Tibial nerve (tissue), 4 donors: Measurements from ENCODE around the gene KLC3. TPM values are rescaled to one million over a fixed set of nuclear protein-coding genes. Genes with fewer than 3 reads are reported as not detected.

Source experiments
- DNase-seq, 2 donors: peaks; one replicate each; pipeline ENCODE4 v3.0.0-alpha.2; 2019; ENCODE audit warnings: low spot score in 2 of 2
- H3K27ac ChIP-seq, 4 donors: fragments of 200-600 bp; sonication (generic) in 3 of 4; one replicate each; pipeline ENCODE4 v1.5.1; 2017 to 2019; ENCODE audit warnings: mild to moderate bottlenecking in 1 of 4
- H3K27me3 ChIP-seq, 2 donors: fragments of 200-600 bp; sonication (generic) in 1 of 2; one replicate each; pipeline versions ENCODE4 v1.5.1 to v1.6.0; 2017 to 2019
- H3K36me3 ChIP-seq, 3 donors: fragments of 200-600 bp; sonication (generic); one replicate each; pipeline ENCODE4 v1.5.1; 2018 to 2019
- H3K4me1 ChIP-seq, 4 donors: fragments of 200-600 bp; sonication (generic) in 3 of 4; one replicate each; pipeline ENCODE4 v1.5.1; 2017 to 2019
- H3K4me3 ChIP-seq, 4 donors: fragments of 200-600 bp; sonication (generic) in 3 of 4; one replicate each; pipeline ENCODE4 v1.5.1; 2017 to 2019; ENCODE audit warnings: mild to moderate bottlenecking in 1 of 4, moderate library complexity in 1 of 4
- H3K9me3 ChIP-seq, 4 donors: fragments of 200-600 bp; sonication (generic) in 3 of 4; one replicate each; pipeline ENCODE4 v1.5.1; 2017 to 2019
- EP300 ChIP-seq, 2 donors: sonication (generic); formaldehyde crosslinking; IDR thresholded peaks; one replicate each; pipeline ENCODE4 v1.6.1; 2017; ENCODE audit warnings: antibody characterized with exemption in 2 of 2, mild to moderate bottlenecking in 1 of 2
- POLR2A ChIP-seq, 2 donors: fragments of 450-650 bp; IDR thresholded peaks; one replicate each; pipeline ENCODE4 v1.6.1; 2017; ENCODE audit warnings: antibody characterized with exemption in 2 of 2, mild to moderate bottlenecking in 2 of 2, moderate library complexity in 2 of 2
- WGBS, 2 donors: methylation state at CpG; one replicate each; pipeline ENCODE4 v1.1.5; 2018; 5-methylcytosine and 5-hydroxymethylcytosine counted together
- total RNA-seq, 4 donors: library from RNA; depleted of rRNA; stranded (reverse); fragments of >200 nt; gene quantifications; one replicate each; pipeline ENCODE4 v1.1.0, GENCODE V29; 2016
- TF ChIP-seq, protein P1 (sequence below), 5 experiments: fragments of 200-600 bp in 3 of 5; fragments of 450-650 bp in 2 of 5; sonication (generic) in 3 of 5; IDR thresholded peaks; one replicate each; pipeline ENCODE4 v1.5.1; 2016 to 2019; ENCODE audit warnings: antibody characterized with exemption in 5 of 5, mild to moderate bottlenecking in 3 of 5, moderate library complexity in 2 of 5

KLC3 gene
- total RNA-seq, 4 donors from 2014 or later: not detected

GRCh38 chr19:45342911-45343310 lies 2.4 kb downstream of the KLC3 start:
- no peak for DNase-seq
- TF ChIP-seq, protein P1, sequence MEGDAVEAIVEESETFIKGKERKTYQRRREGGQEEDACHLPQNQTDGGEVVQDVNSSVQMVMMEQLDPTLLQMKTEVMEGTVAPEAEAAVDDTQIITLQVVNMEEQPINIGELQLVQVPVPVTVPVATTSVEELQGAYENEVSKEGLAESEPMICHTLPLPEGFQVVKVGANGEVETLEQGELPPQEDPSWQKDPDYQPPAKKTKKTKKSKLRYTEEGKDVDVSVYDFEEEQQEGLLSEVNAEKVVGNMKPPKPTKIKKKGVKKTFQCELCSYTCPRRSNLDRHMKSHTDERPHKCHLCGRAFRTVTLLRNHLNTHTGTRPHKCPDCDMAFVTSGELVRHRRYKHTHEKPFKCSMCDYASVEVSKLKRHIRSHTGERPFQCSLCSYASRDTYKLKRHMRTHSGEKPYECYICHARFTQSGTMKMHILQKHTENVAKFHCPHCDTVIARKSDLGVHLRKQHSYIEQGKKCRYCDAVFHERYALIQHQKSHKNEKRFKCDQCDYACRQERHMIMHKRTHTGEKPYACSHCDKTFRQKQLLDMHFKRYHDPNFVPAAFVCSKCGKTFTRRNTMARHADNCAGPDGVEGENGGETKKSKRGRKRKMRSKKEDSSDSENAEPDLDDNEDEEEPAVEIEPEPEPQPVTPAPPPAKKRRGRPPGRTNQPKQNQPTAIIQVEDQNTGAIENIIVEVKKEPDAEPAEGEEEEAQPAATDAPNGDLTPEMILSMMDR (IDR thresholded peaks at IDR 0.05): no peak
- no peak for TF ChIP-seq EP300 (IDR thresholded peaks at IDR 0.05)
- TF ChIP-seq POLR2A (IDR thresholded peaks at IDR 0.05): no peak
- no peak overlapping the region for H3K27ac ChIP-seq
- peaks cover 0 to 14% (median 0%) of the 10 kb centered on the region in 4 donors for H3K4me1 ChIP-seq
- H3K4me3 ChIP-seq: no peak overlapping the region
- H3K36me3 ChIP-seq: no peaks in the 10 kb centered on the region
- WGBS, 2 donors: 70 to 73% methylated on average over 13 of the region's 13 CpGs
- H3K27me3 ChIP-seq: peaks cover 0 to 90% of the 10 kb centered on the region in 2 donors
- no peaks in the 10 kb centered on the region for H3K9me3 ChIP-seq

- WGBS, 2 donors: 39 to 49% methylated on average over 5 to 13 of the region's 15 CpGs
- no peak for DNase-seq
- TF ChIP-seq EP300 (IDR thresholded peaks at IDR 0.05): no peak
- no peak for TF ChIP-seq POLR2A (IDR thresholded peaks at IDR 0.05)
- TF ChIP-seq, protein P1 (IDR thresholded peaks at IDR 0.05): no peak
- Histone ChIP-seq H3K27ac (no peak overlapping the region), H3K36me3 (no peaks in the 10 kb centered on the region), H3K27me3 (peaks cover 0 to 76% of the 10 kb centered on the region in 2 donors), H3K4me1 (peaks cover 0 to 6% (median 0%) of the 10 kb centered on the region in 4 donors), H3K4me3 (no peak overlapping the region), H3K9me3 (no peaks in the 10 kb centered on the region)
Measured at GRCh38 chr19:45344621-45345505, 4.3 kb downstream of the KLC3 start.

- DNase-seq: no peak
- TF ChIP-seq POLR2A (IDR thresholded peaks at IDR 0.05) (no peak), EP300 (IDR thresholded peaks at IDR 0.05) (no peak)
- TF ChIP-seq, protein P1 (IDR thresholded peaks at IDR 0.05): no peak
- H3K27me3 ChIP-seq: peaks cover 0 to 69% of the 10 kb centered on the region in 2 donors
- H3K4me3 ChIP-seq: no peak overlapping the region
- WGBS, 2 donors: 81 to 86% methylated on average over 12 to 15 of the region's 15 CpGs
- H3K9me3 ChIP-seq: no peaks in the 10 kb centered on the region
- peaks cover 0 to 5% (median 0%) of the 10 kb centered on the region in 4 donors for H3K4me1 ChIP-seq
- peaks cover 0 to 3% (median 0%) of the 10 kb centered on the region in 3 donors for H3K36me3 ChIP-seq
- no peak overlapping the region for H3K27ac ChIP-seq
Measured at GRCh38 chr19:45345506-45345860, 4.9 kb downstream of the KLC3 start.

- Histone ChIP-seq H3K9me3 (no peaks in the 10 kb centered on the region), H3K27ac (no peak overlapping the region), H3K36me3 (peaks cover 0 to 13% (median 0%) of the 10 kb centered on the region in 3 donors), H3K4me1 (no peaks in the 10 kb centered on the region), H3K27me3 (peaks cover 0 to 60% of the 10 kb centered on the region in 2 donors), H3K4me3 (no peak overlapping the region)
- 24 to 27% methylated on average over 13 to 20 of the region's 27 CpGs for WGBS, 2 donors
- TF ChIP-seq EP300 (IDR thresholded peaks at IDR 0.05) (no peak), POLR2A (IDR thresholded peaks at IDR 0.05) (no peak)
- no peak for DNase-seq
Measured at GRCh38 chr19:45346449-45346848, 5.9 kb downstream of the KLC3 start.

DNA sequence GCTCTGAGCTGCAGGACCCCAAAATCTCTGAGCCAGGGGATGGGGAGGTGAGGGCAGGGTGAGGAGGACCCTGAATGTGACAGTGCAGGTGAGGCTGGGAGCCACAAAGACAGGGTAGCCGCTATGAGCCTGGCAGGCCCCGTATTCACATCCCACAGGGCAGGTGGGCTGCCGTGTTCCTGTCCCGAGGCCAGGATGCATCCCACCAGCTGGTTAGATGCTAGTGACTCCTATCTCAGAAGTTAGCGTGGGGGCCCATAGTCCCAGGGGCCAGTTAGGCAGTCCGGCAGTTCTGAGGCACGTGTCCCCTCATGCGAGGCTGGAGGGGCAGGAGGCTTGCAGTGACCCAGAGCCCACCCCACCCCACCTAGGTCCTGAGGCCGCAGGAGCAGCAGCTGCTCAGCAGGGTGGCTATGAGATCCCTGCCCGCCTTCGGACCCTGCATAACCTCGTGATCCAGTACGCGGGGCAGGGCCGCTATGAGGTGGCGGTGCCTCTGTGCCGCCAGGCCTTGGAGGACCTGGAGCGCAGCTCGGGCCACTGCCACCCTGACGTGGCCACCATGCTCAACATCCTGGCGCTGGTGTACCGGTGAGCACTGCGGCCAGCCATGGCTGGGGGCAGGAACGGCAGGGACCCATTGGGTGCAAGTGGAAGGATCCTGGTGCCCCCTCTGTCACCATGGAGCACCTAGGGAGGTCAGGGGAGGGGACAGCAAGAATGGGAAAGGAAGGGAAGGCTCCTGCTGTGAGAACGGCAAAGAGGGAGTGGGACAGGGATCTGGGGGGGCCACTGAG lies 7.2 kb downstream of the KLC3 start:
- Histone ChIP-seq H3K4me3 (no peak overlapping the region), H3K27me3 (peaks cover 0 to 46% of the 10 kb centered on the region in 2 donors), H3K9me3 (no peaks in the 10 kb centered on the region), H3K36me3 (peaks cover 0 to 26% (median 0%) of the 10 kb centered on the region in 3 donors), H3K27ac (no peak overlapping the region), H3K4me1 (no peaks in the 10 kb centered on the region)
- TF ChIP-seq EP300 (IDR thresholded peaks at IDR 0.05) (no peak), POLR2A (IDR thresholded peaks at IDR 0.05) (no peak)
- TF ChIP-seq, protein P1 (IDR thresholded peaks at IDR 0.05): no peak
- WGBS, 2 donors: 52 to 69% methylated on average over 13 to 23 of the region's 25 CpGs
- DNase-seq: no peak
